ENCODE results near the gene CCDC86. TPM values are rescaled to one million over a fixed set of nuclear protein-coding genes. Genes with fewer than 3 reads are reported as not detected.

The CCDC86 gene
- total RNA-seq, 1 experiment from 2014 or later = 53.5 TPM

DNA sequence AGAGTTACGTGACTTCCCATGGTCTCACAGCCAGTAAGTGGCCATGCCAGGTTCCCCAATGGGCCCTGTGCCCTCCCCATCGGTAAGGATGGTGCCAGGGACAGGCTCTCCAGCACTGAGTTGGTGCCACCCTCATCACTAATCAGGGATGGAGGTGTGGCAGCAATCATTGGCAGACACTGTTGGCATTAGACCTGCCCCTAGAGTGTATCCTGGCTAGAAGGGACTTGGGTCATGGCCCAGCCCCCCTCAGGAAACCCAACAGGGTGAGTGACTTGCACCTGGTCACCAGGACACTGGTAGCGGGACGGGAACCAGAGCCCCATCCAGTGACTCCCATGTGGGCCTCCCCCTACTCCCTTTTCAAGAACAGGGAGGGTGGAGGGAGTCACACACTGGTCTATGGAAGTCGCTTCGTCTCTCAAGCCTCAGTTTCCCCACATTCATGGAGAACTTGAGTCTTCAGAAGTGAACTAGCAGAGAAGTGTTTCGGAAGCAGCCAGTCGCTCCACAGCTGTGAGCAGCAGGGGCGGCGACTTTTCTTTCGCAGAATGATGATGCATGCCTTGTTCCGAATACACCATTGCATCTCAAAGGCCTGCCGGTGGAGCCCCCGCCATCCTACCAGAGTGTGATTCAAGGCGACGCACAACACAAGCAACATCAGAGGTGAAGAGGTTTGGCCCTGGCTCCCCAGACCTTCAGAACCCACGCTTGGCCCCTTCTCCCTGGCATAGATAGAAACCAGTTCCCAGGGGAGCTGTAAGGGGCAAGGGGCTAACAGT is 43.9 kb upstream of the CCDC86 start (continued):
- TF ChIP-seq ATF2 (CRISPR knock-in tag; IDR thresholded peaks at IDR 0.05; ENCODE audit: borderline replicate concordance, low read depth) (no peak), RORB (CRISPR knock-in tag; IDR thresholded peaks at IDR 0.05) (no peak)

- no peaks in the 10 kb centered on the region for H3K4me1 Mint-ChIP-seq
- H3K4me3 Mint-ChIP-seq = no peak overlapping the region
- H3K9me3 Mint-ChIP-seq = peaks cover 15% of the 10 kb centered on the region
- H3K36me3 Mint-ChIP-seq = peaks cover 4% of the 10 kb centered on the region; the same call in 1 of the 2 replicates
- DNase-seq (ENCODE audit: low spot score) (no peak), ATAC-seq (no peak)
- CTCF ChIA-PET = interaction anchor here (1.2 kb wide), 1 partner anchor 36 kb away, joined by 3 read pairs; no protein-coding TSS in a partner anchor
- no peak overlapping the region for H3K27ac Mint-ChIP-seq
- H3K27me3 Mint-ChIP-seq (ENCODE audit: low read depth) = peaks cover 22% of the 10 kb centered on the region
- TF ChIP-seq IRF2 (CRISPR knock-in tag; IDR thresholded peaks at IDR 0.05; ENCODE audit: borderline replicate concordance, low read depth) (no peak), ELF4 (CRISPR knock-in tag; IDR thresholded peaks at IDR 0.05; ENCODE audit: low read depth) (no peak), ZMAT4 (CRISPR knock-in tag; IDR thresholded peaks at IDR 0.05) (no peak), ZNF121 (CRISPR knock-in tag; IDR thresholded peaks at IDR 0.05) (no peak), ZNF396 (CRISPR knock-in tag; IDR thresholded peaks at IDR 0.05; ENCODE audit: borderline replicate concordance) (no peak), ZBTB21 (CRISPR knock-in tag; IDR thresholded peaks at IDR 0.05; ENCODE audit: borderline replicate concordance) (no peak), NR3C1 (CRISPR knock-in tag; conservative IDR thresholded peaks at IDR 0.05; ENCODE audit: low read depth) (no peak), PRRX2 (CRISPR knock-in tag; IDR thresholded peaks at IDR 0.05) (no peak), ATF1 (CRISPR knock-in tag; IDR thresholded peaks at IDR 0.05) (no peak), FOXK1 (CRISPR knock-in tag; IDR thresholded peaks at IDR 0.05) (no peak), CBFB (CRISPR knock-in tag; IDR thresholded peaks at IDR 0.05; ENCODE audit: low read depth) (no peak)
- TF ChIP-seq, protein P1, sequence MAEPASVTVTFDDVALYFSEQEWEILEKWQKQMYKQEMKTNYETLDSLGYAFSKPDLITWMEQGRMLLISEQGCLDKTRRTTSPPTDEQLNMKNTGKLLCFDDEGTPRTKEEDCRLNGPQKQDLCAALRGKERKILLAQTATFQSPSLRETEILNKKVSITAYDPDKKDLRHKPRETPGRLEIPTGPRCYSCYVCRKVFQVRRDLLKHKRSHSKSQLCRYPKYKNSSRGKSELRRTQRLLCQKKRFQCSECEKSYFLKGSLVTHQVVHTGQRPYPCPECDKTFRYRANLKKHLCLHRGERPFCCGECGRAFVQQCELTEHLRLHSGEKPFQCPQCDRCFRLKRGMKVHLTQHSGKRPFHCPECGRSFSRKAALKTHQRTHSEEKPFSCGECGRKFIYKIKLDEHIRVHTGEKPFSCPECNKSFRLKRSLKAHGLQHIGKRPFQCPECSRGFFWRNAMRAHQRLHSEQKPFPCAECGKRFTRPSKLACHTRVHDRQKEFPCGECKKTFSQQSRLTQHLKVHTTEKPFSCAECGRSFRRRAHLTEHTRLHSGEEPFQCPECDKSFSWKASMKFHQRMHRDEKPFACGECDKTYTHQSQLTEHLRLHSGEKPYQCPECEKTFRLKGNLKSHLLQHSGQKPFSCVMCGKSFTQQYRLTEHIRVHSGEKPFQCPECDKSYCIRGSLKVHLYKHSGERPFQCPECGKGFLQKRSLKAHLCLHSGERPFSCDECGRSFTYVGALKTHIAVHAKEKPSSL (CRISPR knock-in tag; conservative IDR thresholded peaks at IDR 0.05) = no peak
- POLR2A ChIA-PET = no interaction called here
These were observed 43.3 kb upstream of the CCDC86 start for GRCh38 chr11:60798631-60799030.

DNA sequence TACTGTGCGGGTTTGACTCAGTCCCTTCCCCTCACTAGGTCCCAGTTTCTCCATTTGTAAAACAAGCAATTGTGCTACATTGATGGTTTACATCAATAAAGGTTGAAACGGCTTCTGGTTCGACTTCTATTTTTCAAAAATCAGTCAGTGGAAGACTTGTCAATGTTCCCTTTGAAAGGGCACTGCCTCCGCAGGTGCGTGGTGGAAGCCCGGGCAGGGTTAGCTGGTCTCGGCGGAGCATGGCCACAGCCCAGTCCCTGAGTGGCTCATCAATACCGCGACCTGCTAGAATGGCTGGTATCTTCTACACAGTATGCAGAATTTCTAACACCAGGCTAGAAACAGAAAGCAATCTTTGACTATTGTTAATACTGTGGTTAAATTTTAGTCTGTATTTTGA is 40.7 kb upstream of the CCDC86 start:
- Mint-ChIP-seq H3K4me3 (no peak overlapping the region), H3K36me3 (no peaks in the 10 kb centered on the region), H3K9me3 (peaks cover 10% of the 10 kb centered on the region), H3K27me3 (ENCODE audit: low read depth) (peaks cover 22% of the 10 kb centered on the region), H3K27ac (no peak overlapping the region), H3K4me1 (no peaks in the 10 kb centered on the region)
- DNase-seq (ENCODE audit: low spot score) = no peak
- CTCF ChIA-PET = interaction anchor here (1.8 kb wide), 1 partner anchor 86 kb away, joined by 8 read pairs; no protein-coding TSS in a partner anchor
- POLR2A ChIA-PET = no interaction called here
- no peak for ATAC-seq
- no peak for TF ChIP-seq ZNF281 (CRISPR knock-in tag; IDR thresholded peaks at IDR 0.05)
- TF ChIP-seq, protein P2, sequence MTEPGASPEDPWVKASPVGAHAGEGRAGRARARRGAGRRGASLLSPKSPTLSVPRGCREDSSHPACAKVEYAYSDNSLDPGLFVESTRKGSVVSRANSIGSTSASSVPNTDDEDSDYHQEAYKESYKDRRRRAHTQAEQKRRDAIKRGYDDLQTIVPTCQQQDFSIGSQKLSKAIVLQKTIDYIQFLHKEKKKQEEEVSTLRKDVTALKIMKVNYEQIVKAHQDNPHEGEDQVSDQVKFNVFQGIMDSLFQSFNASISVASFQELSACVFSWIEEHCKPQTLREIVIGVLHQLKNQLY (CRISPR knock-in tag; IDR thresholded peaks at IDR 0.05) = no peak
- TF ChIP-seq ZNF396 (CRISPR knock-in tag; IDR thresholded peaks at IDR 0.05; ENCODE audit: borderline replicate concordance) = no peak
- TF ChIP-seq, protein P3, sequence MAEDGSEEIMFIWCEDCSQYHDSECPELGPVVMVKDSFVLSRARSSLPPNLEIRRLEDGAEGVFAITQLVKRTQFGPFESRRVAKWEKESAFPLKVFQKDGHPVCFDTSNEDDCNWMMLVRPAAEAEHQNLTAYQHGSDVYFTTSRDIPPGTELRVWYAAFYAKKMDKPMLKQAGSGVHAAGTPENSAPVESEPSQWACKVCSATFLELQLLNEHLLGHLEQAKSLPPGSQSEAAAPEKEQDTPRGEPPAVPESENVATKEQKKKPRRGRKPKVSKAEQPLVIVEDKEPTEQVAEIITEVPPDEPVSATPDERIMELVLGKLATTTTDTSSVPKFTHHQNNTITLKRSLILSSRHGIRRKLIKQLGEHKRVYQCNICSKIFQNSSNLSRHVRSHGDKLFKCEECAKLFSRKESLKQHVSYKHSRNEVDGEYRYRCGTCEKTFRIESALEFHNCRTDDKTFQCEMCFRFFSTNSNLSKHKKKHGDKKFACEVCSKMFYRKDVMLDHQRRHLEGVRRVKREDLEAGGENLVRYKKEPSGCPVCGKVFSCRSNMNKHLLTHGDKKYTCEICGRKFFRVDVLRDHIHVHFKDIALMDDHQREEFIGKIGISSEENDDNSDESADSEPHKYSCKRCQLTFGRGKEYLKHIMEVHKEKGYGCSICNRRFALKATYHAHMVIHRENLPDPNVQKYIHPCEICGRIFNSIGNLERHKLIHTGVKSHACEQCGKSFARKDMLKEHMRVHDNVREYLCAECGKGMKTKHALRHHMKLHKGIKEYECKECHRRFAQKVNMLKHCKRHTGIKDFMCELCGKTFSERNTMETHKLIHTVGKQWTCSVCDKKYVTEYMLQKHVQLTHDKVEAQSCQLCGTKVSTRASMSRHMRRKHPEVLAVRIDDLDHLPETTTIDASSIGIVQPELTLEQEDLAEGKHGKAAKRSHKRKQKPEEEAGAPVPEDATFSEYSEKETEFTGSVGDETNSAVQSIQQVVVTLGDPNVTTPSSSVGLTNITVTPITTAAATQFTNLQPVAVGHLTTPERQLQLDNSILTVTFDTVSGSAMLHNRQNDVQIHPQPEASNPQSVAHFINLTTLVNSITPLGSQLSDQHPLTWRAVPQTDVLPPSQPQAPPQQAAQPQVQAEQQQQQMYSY (CRISPR knock-in tag; IDR thresholded peaks at IDR 0.05) = no peak
- TF ChIP-seq ELF4 (CRISPR knock-in tag; IDR thresholded peaks at IDR 0.05; ENCODE audit: low read depth) = no peak
- no peak for TF ChIP-seq CREB1 (CRISPR knock-in tag; IDR thresholded peaks at IDR 0.05)
- TF ChIP-seq ATF1 (CRISPR knock-in tag; IDR thresholded peaks at IDR 0.05) = no peak
- TF ChIP-seq SMAD3 (CRISPR knock-in tag; IDR thresholded peaks at IDR 0.05; ENCODE audit: borderline replicate concordance) = no peak
- TF ChIP-seq CDX4 (CRISPR knock-in tag; IDR thresholded peaks at IDR 0.05; ENCODE audit: borderline replicate concordance) = no peak
